ENCODE data around the gene NPFFR1.

DNA sequence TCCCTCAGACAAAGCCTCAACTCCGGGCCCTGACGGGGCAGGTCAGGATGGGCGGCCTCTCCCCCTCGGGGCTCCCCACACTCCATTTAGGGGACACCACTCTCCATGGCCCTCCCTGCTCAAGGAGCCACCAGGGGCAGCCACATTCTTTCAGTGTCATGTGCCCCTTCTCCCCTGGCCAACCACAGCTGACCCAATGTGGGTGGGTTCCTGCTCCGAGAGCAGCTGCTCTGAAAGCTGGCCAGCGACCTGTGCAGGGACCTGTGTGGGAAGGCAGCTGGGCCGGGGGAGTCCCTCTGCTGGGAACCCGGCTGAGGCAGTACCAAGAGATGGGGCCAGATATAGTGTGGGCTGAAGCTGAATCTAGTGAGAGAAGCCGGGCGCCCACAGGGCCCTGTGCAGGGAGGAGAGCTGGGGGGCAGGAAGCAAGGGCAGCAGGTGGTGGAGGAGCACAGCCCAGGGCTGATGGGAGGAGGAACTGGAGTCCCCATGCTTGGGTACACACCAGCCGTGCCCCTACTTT lies 40.6 kb upstream of the NPFFR1 start:
- TF ChIP-seq FOXP2 (optimal IDR thresholded peaks at IDR 0.05; ENCODE audit: borderline replicate concordance, extremely low read depth, extremely low read length, insufficient read depth) (no peak), POLR2AphosphoS5 (IDR thresholded peaks at IDR 0.05; ENCODE audit: low read depth, low read length) (no peak), TAF1 (IDR thresholded peaks at IDR 0.05; ENCODE audit: borderline replicate concordance, insufficient read depth, low read length) (no peak)
